NB4 (cell line): Measurements from ENCODE around the gene INTS1.

Source experiments
- CTCF ChIP-seq: IDR thresholded peaks from one replicate; pipeline ENCODE4 v1.5.1; 2012; ENCODE audit warnings: low read depth, low read length
- MAX ChIP-seq: IDR thresholded peaks from 2 replicates; pipeline ENCODE4 v1.6.1; 2011; ENCODE audit warnings: low read depth, low read length
- MYC ChIP-seq: IDR thresholded peaks from 2 replicates; pipeline ENCODE4 v1.6.1; 2011; ENCODE audit warnings: low read depth, low read length
- POLR2A ChIP-seq: IDR thresholded peaks from 2 replicates; pipeline ENCODE4 v1.6.1; 2011; ENCODE audit warnings: mild to moderate bottlenecking; ENCODE audit not compliant: insufficient read length; ENCODE audit errors: extremely low read depth

- no peak for TF ChIP-seq CTCF
- no peak for TF ChIP-seq POLR2A
- TF ChIP-seq MYC, result no peak
- no peak for TF ChIP-seq MAX
Measured at GRCh38 chr7:1436608-1437007, 67.6 kb downstream of the INTS1 start.
